Osteoblast (primary cell): ENCODE measurements around the gene C9orf152. TPM values are rescaled to one million over a fixed set of nuclear protein-coding genes. Genes with fewer than 3 reads are reported as not detected.

Experiments
- DNase-seq: peaks from one replicate; pipeline ENCODE4 v3.0.0; 2011; ENCODE audit warnings: low spot score, mixed read lengths; ENCODE audit not compliant: insufficient read length; ENCODE audit errors: missing footprints
- H2AFZ ChIP-seq: 2 replicates; pipeline ENCODE4 v1.6.0; 2011; ENCODE audit warnings: mild to moderate bottlenecking, low read length
- H3K27ac ChIP-seq: 2 replicates; pipeline ENCODE4 v1.5.1; 2011; ENCODE audit warnings: mild to moderate bottlenecking, low read depth, low read length, moderate library complexity
- H3K27me3 ChIP-seq: 2 replicates; pipeline ENCODE4 v1.6.0; 2012; ENCODE audit warnings: mild to moderate bottlenecking, control low read depth, inconsistent platforms, low read length, moderate library complexity; ENCODE audit not compliant: insufficient read depth
- H3K36me3 ChIP-seq: 2 replicates; pipeline ENCODE4 v1.5.1; 2011; ENCODE audit warnings: mild to moderate bottlenecking, low read length, control low read depth, moderate library complexity; ENCODE audit not compliant: insufficient read depth
- H3K4me1 ChIP-seq: 2 replicates; pipeline ENCODE4 v1.5.1; 2011; ENCODE audit warnings: mild to moderate bottlenecking, low read length, control low read depth, moderate library complexity; ENCODE audit not compliant: insufficient read depth
- H3K4me2 ChIP-seq: 2 replicates; pipeline ENCODE4 v1.6.0; 2011; ENCODE audit warnings: mild to moderate bottlenecking, low read length; ENCODE audit not compliant: insufficient read depth
- H3K4me3 ChIP-seq: fragments of 200-600 bp; sonication (generic); 3 replicates; pipeline ENCODE4 v1.5.1; 2012; ENCODE audit warnings: mild to moderate bottlenecking, low read length, inconsistent platforms; ENCODE audit not compliant: insufficient read depth
- H3K79me2 ChIP-seq: 2 replicates; pipeline ENCODE4 v1.6.0; 2012; ENCODE audit warnings: mild to moderate bottlenecking, low read length, control low read depth, inconsistent platforms; ENCODE audit not compliant: insufficient read depth
- H3K9me3 ChIP-seq: 2 replicates; pipeline ENCODE4 v1.5.1; 2011; ENCODE audit warnings: low read depth, low read length, control low read depth
- H4K20me1 ChIP-seq: 2 replicates; pipeline ENCODE4 v1.6.0; 2012; ENCODE audit warnings: mild to moderate bottlenecking, low read length, control low read depth; ENCODE audit not compliant: insufficient read depth
- CTCF ChIP-seq: IDR thresholded peaks from 2 replicates; pipeline ENCODE4 v1.5.1; 2011; ENCODE audit warnings: mild to moderate bottlenecking, low read depth, low read length, moderate library complexity; ENCODE audit errors: extremely low read depth
- total RNA-seq: library from RNA; depleted of rRNA; stranded (reverse); fragments of >200 nt; gene quantifications from 2 replicates; pipeline ENCODE4 v1.2.3, GENCODE V29; 2012

Gene C9orf152
- total RNA-seq, 1 donor: not detected

- Histone ChIP-seq H3K36me3 (no peaks in the 10 kb centered on the region), H3K79me2 (no peaks in the 10 kb centered on the region), H3K27ac (peak overlapping the region; percentile 56), H3K4me3 (no peak overlapping the region), H2AFZ (no peak overlapping the region), H3K9me3 (no peaks in the 10 kb centered on the region), H4K20me1 (no peaks in the 10 kb centered on the region), H3K27me3 (no peaks in the 10 kb centered on the region), H3K4me2 (no peak overlapping the region), H3K4me1 (peaks cover 22% of the 10 kb centered on the region)
- DNase-seq: no peak
- TF ChIP-seq CTCF: no peak
Observed at GRCh38 chr9:110180511-110181434, 27.2 kb downstream of the C9orf152 start.

DNA sequence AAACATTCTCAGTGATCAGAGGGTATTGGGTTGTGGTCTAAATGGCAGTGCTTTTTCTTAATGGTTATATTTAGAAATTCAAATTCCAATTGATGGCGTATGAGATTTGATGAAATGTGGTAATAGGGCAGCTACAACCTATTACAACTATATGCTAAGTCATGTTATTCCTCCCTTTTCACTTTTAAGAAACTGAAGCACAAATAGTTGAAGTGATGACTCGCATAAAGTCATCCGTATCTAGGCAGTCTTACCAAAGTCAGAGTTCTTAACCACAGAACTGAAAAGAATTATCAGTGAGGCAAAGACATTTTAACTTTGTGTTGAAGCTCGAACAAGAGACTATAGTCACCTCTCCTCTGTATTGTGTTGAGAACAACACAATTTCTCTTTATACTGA is 28.2 kb downstream of the C9orf152 start:
- peaks cover 5% of the 10 kb centered on the region for H4K20me1 ChIP-seq
- no peaks in the 10 kb centered on the region for H3K9me3 ChIP-seq
- no peak overlapping the region for H3K4me3 ChIP-seq
- no peaks in the 10 kb centered on the region for H3K27me3 ChIP-seq
- no peak for TF ChIP-seq CTCF
- peaks cover 22% of the 10 kb centered on the region for H3K4me1 ChIP-seq
- H3K79me2 ChIP-seq: no peaks in the 10 kb centered on the region
- no peak for DNase-seq
- no peak overlapping the region for H2AFZ ChIP-seq
- no peak overlapping the region for H3K4me2 ChIP-seq
- no peaks in the 10 kb centered on the region for H3K36me3 ChIP-seq
- peak overlapping the region; percentile 56 for H3K27ac ChIP-seq

- peaks cover 22% of the 10 kb centered on the region for H3K4me1 ChIP-seq
- no peak for TF ChIP-seq CTCF
- no peak overlapping the region for H2AFZ ChIP-seq
- no peaks in the 10 kb centered on the region for H3K27me3 ChIP-seq
- DNase-seq: no peak
- no peaks in the 10 kb centered on the region for H3K36me3 ChIP-seq
- no peak overlapping the region for H3K27ac ChIP-seq
- no peaks in the 10 kb centered on the region for H3K9me3 ChIP-seq
- H3K4me2 ChIP-seq: no peak overlapping the region
- peaks cover 5% of the 10 kb centered on the region for H4K20me1 ChIP-seq
- H3K79me2 ChIP-seq: no peaks in the 10 kb centered on the region
- H3K4me3 ChIP-seq: no peak overlapping the region
Observed at GRCh38 chr9:110178281-110178680, 29.7 kb downstream of the C9orf152 start.

DNA sequence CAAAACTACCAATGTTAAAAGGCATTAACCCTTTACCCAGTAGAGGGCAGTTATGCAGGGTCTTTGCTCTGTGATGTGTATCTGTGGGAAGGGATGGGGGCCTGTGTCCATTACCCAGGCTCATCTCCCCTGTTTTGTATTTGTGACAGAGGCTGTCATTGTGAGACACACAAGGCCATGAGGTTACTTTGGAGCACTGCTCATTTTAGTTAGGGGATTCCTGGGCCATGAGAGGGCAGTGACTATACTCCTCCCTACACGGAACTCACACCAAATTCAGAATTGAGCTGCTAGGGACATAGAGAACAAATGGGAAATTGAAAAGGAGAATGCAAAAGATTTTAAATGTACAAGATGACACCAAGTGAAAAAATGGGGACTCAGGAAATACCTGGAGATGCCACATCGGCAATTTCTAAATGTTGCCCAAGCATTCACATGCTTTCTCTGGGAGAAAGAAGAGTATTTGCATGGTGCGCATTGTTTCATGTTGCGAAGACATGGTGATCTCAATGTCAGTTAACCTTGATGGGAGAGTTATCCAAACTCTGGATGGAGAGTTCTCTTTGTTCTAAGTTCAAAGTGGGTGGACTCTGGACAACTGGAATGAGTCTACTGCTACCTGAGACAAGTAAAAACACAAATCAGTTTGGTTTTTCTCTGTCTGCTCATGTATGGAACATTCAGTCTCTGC is 32.5 kb downstream of the C9orf152 start:
- Histone ChIP-seq H3K36me3 (peaks cover 20% of the 10 kb centered on the region), H3K27me3 (no peaks in the 10 kb centered on the region), H4K20me1 (peaks cover 5% of the 10 kb centered on the region), H3K9me3 (no peaks in the 10 kb centered on the region), H3K4me1 (peaks cover 14% of the 10 kb centered on the region), H2AFZ (no peak overlapping the region), H3K79me2 (peaks cover 16% of the 10 kb centered on the region), H3K27ac (no peak overlapping the region), H3K4me2 (no peak overlapping the region), H3K4me3 (no peak overlapping the region)
- no peak for TF ChIP-seq CTCF
- no peak for DNase-seq
